ENCODE results near the gene PTAFR.

GRCh38 chr1:28200234-28200873 lies 23.9 kb upstream of the PTAFR start:
- TF ChIP-seq CTCF (IDR thresholded peaks at IDR 0.05 in 2 of 3, conservative IDR thresholded peaks at IDR 0.05 in 1 of 3; ENCODE audit: borderline replicate concordance in 1 of 3, insufficient read depth in 1 of 3, low read depth in 2 of 3, low read length in 2 of 3) (no peak), YY1 (IDR thresholded peaks at IDR 0.05; ENCODE audit: extremely low read depth, insufficient replicate concordance, low read depth, low read length) (no peak)

All from HCT116 (cell line).